GM12801 (cell line): ENCODE measurements around the gene RGS17.

Experiments used
- CTCF ChIP-seq: IDR thresholded peaks from one replicate; pipeline ENCODE4 v1.5.1; 2011; ENCODE audit warnings: control low read depth; ENCODE audit not compliant: insufficient read length; ENCODE audit errors: extremely low read depth

The RGS17 gene

GRCh38 chr6:153160221-153160620 is 29.1 kb upstream of the RGS17 start:
- TF ChIP-seq CTCF: no peak

GRCh38 chr6:153150752-153151440 is 19.8 kb upstream of the RGS17 start:
- no peak for TF ChIP-seq CTCF

GRCh38 chr6:153150371-153150751 is 19.3 kb upstream of the RGS17 start:
- TF ChIP-seq CTCF: no peak

GRCh38 chr6:153149891-153150290 is 18.8 kb upstream of the RGS17 start:
- TF ChIP-seq CTCF: no peak

GRCh38 chr6:153146413-153146812 is 15.3 kb upstream of the RGS17 start:
- no peak for TF ChIP-seq CTCF

- no peak for TF ChIP-seq CTCF
These were observed 14.5 kb upstream of the RGS17 start for GRCh38 chr6:153145591-153145990.

GRCh38 chr6:153143200-153143599 is 12.1 kb upstream of the RGS17 start:
- no peak for TF ChIP-seq CTCF

- TF ChIP-seq CTCF: no peak
These were observed 9.2 kb upstream of the RGS17 start for GRCh38 chr6:153140299-153140698.
